GM19397 (cell line): ENCODE results near the gene ADAP1.

Source experiments
- ATAC-seq: cut with Tn5 transposase; IDR thresholded peaks from one replicate; pipeline ENCODE4 v1.9.1; 2021; ENCODE audit warnings: mild to moderate bottlenecking, moderate library complexity; ENCODE audit not compliant: unreplicated experiment

Gene ADAP1

DNA sequence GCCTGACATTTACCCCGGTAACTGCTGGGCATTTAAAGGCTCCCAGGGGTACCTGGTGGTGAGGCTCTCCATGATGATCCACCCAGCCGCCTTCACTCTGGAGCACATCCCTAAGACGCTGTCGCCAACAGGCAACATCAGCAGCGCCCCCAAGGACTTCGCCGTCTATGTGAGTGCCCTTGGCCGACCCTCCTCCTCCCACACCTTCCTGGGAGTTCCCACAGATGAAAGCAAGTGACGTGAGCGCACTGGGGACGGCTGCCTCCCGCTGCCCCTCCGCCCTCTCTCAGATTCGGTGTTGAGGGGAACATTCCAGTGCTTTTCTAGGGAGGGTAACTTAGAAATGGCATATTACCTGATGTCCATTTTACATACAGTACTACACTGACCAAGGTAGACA, 85.1 kb downstream of the ADAP1 start:
- no peak for ATAC-seq

DNA sequence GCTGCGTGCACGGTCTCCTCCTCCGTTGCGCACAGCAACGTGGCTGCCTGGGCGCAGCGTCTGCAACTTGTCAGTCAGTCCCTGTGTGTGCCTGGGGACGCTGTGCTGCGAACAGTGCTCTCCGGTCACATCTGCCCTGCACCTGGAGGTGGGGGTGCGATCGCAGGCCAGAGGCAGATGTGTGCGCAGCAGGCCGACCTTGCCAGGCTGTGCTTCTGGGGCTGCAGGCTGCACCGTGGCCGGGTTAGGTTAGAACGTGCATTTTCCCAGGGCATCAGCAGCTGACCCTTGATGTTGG, 86.3 kb downstream of the ADAP1 start:
- ATAC-seq = no peak

DNA sequence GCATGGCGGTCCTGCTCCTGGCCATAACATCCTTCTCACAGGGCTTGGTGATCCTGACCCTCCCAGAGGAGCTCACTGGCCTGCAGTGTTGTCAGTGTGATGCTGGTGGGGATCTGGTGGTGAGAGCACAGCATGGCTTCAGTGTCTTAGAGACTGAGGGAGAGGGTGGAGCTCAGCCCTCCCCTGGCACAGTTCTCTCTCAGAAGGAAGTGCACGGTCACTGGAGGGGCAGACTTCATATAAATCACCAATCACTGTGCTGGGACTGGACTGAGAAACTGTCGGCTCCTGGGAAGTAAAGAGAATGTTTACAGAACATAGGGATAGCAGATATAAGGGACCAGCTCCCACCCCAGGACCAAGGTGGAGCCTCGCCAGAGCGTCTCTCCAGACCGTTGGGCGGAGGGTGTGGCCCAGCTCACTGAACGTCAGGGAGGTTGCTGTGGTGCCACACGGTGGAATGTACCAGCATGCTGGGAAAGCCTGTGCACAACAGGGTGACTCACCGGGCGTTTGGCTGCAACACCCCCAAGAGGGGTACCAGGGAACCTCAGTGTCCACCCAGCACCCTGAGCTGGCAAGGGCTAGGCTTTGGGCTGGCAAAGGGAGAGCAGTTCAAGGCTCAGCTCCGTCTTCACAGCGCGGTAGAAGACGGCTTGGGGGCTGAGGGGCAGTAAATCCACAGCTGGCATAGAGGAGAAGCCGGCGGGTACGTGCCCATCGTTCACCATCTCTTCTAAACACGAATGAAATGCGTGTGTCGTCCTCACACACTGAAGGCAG, 86.9 kb downstream of the ADAP1 start:
- ATAC-seq = no peak

DNA sequence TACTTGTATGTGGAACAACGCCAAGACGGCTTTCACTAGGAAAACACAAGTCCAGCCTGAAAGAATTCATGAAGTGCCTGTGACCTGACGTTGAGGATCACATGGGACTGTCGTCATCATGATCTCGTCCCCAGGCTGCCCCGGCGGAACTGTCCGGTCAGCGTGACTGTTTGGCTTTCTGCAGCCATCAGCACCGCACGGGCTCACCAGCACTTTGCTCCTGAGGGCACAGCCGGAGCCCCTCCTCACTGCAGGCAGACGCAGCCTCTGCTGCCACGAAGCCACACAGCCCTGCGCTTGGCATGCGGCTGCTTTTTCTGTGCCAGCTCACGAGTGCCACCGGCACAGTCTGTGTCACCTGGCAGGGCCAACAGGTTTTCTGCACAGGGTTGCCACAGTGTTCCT, 87.5 kb downstream of the ADAP1 start:
- no peak for ATAC-seq

DNA sequence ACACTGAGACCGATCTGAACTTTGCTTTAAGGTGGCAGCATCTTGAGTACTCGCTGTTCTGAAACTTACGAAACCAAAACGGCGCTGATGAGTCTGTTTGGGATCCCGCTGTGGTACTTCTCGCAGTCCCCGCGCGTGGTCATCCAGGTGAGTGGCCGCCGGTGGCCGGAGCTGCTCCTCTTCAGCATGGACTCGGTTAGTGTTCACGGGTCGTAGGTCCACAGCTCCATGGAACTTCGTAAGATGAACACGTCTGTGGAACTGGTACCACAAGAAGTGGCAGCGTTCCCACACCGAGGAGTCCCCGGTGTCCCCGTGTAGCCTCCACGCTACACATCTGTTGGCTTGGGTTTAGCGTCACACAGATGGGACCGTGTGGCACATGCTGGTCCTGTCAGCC, 88.6 kb downstream of the ADAP1 start:
- no peak for ATAC-seq

DNA sequence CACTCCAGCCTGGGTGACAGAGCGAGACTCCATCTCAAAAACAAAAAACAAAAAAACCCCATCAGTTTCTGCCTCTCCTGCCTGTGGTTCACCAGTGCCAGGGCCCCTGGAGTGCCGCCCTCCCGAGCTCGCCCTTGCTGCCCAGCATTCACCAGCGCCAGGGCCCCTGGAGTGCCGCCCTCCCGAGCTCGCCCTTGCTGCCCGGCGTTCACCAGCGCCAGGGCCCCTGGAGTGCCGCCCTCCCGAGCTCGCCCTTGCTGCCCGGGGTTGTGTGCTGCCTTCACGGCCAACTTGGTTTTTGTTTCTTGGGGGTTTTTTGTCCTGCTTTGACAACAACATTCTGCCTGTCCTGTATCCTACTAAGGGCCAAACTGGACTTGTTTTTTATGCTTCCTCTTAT, 91.4 kb downstream of the ADAP1 start:
- ATAC-seq = no peak

DNA sequence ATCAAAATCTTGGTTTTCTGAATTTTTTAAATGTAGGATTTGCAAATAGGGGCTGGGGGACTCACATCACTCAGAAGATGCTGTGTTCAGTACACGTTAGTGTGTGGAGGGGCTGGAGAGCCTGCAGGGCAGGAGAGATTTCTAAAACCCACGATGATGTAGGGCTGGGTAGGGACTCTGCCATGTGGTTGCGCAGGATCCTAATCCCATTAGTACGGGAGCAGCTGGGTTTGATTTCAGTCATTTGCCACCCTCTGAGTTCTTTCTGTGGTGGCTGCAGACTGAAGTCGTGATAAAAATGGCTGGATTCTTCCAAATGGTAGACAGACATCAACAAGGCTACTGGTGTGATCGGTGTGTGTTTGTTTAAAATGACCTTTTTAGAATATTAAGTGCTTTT, 92.3 kb downstream of the ADAP1 start:
- ATAC-seq = no peak

DNA sequence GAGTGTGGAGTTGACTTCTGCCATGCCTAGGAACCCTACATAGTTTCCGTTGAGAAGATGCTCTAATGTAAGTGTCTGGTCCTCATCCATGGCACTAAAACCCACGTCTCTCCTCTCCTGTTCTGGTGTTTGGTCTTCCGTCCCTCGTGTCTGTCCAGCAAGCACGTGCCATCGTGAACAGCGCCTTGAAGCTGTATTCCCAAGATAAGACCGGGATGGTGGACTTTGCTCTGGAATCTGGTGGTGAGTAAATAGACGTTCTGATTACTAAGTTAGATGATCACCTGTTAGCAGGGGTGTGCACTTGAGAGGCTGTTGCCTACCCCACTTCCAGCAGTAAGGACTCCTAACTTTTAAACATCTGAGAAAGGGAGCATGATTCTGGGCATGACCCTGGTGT, 93.3 kb downstream of the ADAP1 start:
- no peak for ATAC-seq

DNA sequence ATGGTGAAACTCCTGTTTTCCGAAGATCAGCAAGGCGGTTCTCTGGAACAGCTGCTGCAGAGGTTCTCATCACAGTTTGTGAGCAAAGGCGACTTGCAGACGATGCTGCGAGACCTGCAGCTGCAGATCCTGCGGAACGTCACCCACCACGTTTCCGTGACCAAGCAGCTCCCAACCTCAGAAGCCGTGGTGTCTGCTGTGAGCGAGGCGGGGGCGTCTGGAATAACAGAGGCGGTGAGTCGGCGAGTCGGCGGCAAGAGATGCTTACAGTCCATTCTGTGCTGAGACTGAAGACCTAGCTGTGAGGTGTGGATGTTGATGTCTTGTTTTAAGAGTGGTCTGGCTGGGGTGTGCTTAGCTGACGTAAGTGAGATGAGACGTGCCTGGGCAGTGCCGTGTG, 94.3 kb downstream of the ADAP1 start:
- ATAC-seq = no peak

DNA sequence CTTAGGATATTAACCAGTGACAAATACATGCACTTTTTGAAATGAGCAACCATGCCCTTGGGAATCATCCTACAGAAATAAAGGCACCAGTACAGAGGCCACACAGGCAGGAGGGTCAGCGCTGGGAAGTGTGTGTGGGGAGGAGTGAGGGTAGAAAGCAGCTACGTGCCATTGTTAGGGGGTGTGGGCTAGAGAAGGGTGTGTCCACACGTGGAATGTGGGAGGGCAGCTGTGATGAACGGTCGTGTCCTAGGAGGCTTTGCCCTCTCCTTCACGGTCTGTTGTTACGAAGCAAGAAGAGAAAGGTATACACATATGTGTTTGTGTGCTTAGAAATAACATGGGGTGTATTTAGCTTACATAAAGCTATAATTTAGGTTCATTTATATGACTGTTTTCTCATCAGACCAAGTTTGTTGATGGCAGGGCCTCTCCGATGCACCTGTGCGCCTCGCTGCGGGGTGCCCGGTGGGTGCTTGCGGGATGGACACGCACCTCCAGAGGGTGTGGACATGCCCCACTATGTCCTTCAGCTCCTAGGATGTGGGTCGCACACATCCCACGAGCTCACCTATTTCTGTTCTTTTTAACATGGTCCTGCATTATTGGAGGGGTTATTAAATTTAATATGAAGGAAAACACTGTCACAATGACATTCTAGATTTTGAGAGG, 95.0 kb downstream of the ADAP1 start:
- ATAC-seq = no peak

DNA sequence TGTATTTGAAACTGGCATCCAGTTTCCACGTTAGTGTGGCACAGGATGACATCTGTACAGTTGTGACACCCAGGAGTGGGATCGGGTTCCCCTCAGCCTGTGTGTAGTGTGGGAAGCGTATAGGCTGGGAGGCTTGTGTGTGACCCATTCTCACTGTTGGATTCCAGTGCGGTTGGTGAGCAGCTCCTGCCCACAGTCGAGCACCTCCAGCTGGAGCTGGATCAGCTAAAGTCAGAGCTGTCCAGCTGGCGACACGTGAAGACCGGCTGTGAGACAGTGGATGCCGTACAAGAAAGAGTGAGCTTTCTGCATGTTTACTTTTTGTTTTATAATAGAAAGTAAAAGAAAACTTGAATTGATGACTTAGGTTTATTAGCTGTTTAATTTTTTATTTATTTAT, 96.8 kb downstream of the ADAP1 start:
- no peak for ATAC-seq

DNA sequence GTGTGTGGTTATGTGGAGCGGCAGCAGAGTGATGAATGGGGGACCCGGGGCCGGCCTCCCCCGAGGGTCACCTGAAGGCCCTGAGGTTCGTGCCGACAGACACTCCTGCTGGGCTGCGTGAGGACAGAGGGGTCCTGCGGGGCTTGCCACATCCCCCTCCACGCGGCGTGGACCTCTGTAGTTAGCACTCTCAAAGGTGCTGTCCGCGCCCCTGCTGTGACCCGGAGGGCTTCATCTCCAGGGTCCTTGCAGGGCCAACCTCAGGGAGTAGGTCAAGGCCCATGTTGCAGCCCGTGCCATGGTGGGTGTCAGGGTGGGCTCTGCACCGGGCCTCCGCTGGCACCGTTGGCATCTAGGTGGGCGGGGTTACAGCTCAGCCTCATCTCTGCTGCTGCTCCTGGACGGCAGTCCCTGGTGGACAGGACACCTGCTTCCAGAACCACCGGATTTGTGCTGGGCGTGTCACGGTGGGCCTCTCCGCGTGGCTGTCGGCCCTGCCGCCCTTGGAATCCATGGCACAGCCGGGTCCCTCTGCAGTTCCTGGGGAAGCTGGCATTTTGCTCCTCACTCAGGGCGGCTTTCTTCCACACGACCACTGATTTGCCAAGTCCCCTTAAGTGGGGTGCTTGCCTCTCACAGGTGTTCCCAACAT, 97.9 kb downstream of the ADAP1 start:
- no peak for ATAC-seq

DNA sequence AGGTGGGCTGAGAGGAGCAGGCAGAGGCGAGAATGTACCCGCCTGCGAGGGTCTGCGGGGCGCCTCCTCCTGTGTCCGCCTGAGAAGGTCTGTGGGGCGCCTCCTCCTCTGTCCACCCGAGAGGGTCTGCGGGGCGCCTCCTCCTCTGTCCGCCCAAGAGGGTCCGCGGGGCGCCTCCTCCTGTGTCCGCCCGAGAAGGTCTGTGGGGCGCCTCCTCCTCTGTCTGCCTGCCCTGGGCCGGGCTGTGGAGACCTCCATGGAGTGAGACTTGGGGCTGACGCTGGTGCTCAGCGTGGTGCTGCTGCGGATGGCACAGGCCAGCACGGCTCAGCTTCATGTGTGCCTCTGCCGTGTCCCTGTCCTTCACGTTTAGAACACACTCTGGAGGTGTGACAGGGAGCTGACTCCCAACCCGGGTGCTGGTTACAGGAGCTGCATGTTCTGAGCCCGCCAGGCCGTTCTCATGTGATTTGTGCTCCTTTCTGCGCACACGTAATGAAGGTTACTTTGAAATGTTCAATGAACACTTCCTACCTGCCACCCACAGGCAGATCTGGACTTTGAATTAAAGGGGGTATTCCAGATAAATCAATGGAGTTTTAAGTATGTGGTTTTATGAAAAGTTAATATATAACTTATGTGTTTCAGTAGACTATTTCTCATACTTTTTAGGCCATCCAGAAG, 98.7 kb downstream of the ADAP1 start:
- no peak for ATAC-seq

DNA sequence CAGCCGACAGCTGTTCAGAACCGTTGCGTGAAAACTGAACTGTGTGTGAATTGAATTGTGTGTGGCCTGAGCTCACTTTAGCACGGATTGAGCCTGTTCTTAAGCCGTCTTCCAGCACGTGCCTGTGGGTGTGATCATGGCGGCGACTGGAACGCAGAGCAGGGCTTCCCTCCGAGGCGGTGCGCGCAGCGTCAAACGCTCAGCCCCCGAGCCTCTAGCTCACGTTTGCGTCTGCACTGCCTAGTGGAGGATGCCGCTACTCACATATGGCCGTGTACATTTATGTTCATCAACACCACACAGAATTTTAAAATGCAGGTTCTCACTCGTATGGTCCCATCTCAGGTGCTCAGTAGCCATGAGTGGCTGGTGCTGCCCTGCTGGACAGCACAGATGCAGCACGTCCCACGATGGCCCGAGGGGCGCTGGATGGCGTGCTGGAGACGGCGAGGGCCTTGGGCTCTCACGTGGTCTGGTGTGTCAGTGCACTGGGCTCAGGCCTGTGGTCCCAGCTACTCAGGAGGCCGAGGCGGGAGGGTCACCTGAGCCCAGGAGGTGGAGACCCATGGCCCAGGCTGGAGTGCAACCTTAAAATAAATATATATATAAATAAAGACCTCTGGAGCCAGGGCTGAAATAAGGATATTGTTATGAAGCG, 100.2 kb downstream of the ADAP1 start:
- ATAC-seq = no peak

DNA sequence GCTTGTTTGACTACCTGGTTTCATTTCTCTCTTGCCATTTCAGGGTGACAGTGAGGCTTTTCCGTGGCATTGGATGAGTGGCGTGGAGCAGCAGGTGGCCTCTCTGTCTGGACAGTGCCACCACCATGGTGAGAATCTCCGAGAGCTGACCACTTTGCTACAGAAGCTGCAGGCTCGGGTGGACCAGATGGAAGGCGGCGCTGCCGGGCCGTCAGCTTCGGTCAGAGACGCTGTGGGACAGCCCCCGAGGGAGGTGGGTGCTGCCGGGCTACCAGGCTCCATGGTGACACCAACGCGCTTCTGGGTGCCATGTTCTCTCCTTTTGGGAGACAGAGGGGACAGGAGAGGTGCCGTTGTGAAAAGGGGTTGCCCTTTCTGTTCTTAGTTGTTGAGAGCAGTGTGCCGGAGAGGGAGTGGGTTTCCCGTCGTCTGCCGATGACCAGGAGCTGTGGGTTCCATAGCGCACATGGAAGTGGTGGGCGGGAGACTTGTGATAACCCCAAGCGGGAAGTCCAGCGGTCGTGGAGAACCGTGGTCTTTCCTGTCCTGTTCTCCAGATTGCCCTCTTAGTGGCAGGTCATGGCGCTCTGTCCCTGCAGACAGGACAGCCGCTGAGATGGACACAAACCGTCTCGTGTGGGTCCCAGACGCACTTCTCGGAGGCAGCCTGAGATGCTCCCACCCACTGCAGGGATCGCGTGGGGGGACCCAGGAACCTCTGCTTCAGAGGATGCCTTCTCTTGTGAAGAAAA, 100.9 kb downstream of the ADAP1 start:
- ATAC-seq = no peak

DNA sequence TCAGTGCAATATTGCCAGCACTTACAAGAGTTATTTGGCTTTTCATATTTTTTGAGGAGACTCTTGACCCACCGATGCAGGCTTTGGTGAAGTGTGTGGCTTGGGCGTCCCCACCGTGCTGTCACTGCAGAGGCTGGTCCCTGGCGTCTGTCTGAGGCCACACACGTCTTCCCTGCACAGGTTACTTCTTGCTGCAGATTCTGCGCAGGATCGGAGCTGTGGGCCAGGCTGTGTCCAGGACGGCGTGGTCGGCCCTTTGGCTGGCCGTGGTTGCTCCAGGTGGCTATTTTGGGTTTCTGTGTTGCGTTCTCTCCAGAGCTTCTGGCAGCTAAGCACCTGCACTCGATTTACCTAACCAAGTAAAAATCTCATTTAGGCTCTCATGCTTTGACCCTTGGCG, 103.3 kb downstream of the ADAP1 start:
- no peak for ATAC-seq

DNA sequence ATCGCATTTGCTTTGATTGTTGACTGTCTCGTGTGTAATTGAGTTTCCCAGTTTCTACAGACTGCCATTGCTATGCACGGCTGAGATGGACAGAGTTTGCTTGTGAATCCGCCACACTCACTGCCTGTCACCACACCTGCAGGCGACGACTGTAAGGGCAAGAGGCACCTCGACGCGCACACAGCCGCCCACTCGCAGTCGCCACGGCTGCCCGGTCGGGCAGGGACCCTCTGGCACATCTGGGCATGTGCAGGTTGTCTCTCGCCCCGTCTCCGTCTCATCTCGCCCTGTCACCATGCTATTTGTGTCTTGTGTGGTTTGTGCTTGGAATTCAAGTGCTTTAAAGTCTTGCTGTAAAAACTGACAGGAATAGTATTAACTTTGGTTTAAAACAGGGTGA, 104.7 kb downstream of the ADAP1 start:
- no peak for ATAC-seq

DNA sequence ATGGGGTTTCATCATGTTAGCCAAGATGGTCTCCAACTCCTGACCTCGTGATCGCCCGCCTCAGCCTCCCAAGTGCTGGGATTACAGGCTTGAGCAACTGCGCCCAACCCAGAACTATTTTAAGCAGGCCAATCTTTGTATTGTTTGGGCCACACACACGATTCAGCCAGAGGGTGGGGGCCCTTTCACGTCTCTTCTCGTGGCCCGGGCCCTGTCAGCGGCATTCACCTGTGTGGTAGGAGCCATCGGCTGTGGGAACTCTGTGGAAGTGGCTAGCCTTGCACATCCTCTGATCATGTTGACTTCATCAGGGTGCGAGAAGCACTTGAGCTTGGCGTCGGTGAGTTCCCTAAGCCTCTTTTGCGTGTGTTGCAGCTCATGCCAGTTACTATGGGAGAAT, 105.3 kb downstream of the ADAP1 start:
- ATAC-seq = no peak
